Stimulated activated CD8-positive, alpha-beta memory T cell treated with anti-CD3 and anti-CD28 coated beads, Interleukin-4, amount 100 ng/mL, for 4 hours (primary cell): ENCODE data around the gene TMEM132C.
"Not testable (repeated sequence)": the region's sequence is repeated elsewhere in the genome, so short reads cannot be mapped to it uniquely, and the experiment has no call there.

ENCODE experiments used
- DNase-seq, 2 donors: peaks; one replicate each; pipeline ENCODE4 v3.0.0-alpha.2; 2020; ENCODE audit warnings: low read depth in 2 of 2, low spot score in 1 of 2

TMEM132C gene

GRCh38 chr12:128471491-128471890 lies 204.5 kb downstream of the TMEM132C start:
- no peak for DNase-seq

GRCh38 chr12:128474916-128475315 lies 207.9 kb downstream of the TMEM132C start:
- DNase-seq = no peak

GRCh38 chr12:128476266-128476665 lies 209.3 kb downstream of the TMEM132C start:
- no peak for DNase-seq

DNA sequence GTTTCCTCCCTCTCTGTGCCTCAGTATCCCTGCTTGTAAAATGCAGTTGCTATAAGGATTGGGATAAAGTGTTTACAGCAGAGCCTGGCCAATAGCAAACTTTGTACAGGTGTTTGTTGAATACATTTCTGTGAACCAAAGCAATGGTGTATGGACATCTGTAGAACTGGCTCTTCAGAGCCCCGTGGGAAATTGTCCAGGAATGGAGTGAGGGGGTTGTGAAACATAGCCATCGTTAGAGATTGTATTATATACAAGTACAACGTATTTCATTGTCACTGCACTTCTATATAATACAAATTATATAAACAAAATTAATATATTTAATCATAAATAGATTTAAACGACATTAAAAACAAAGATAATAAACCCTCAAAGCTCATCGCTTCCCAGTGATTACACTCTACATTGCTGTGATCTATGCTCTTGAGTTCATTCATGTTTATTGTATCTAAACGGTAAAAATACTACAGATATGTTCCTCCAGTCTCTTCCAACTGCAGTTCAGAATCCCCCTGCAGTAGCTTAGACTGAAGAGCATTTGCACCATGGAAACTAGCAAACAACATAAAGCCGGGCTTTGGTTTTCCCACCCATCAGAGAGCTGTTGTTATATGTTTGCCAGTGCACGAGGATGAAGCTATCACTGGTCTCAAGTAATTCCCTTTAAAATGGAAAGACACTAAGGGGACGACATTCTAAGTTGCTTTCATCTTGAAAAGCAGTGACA lies 216.7 kb downstream of the TMEM132C start:
- DNase-seq = no peak

GRCh38 chr12:128497376-128497775 lies 230.4 kb downstream of the TMEM132C start:
- DNase-seq = not testable (repeated sequence)

- no peak for DNase-seq
Measured at GRCh38 chr12:128507470-128507869, 240.5 kb downstream of the TMEM132C start.

DNA sequence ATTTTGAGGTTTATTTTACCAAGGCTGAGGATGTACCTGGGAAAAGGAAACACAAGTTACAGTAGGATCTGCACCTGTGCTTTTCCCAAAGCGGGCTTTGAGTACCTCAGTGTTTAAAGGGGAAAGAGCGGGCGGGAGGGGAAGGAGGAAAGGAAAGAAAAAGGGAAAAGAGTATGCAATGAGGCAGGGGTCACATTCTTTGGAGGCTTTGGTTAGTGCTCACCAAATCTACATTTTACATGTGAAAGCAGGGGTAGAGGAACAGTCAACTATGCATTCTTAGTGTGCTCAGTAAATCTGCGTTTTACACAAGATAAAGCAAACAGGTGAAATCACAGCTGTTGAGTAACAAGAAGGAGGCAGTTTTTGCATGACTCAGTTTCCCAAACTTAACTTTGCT lies 242.2 kb downstream of the TMEM132C start:
- DNase-seq = no peak

DNA sequence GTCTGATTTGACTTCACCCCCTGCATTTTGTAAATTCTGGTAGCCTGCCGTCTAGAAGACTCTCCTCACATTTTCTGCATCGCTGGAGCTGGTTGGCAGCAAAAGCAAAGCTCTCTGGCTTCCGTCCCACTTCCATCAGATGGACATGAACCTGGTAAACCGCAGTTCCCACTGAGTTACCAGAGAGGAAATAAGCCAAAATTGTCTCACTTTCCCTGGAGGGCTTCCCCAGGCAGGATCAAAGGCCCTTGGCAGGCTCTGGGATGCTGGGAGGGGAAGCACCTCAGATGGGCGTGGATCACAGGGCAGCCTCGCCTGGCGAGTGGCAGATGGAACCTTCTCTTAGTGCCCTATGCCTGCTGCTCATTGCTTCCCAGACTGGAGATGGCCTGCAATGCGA lies 243.5 kb downstream of the TMEM132C start:
- no peak for DNase-seq

DNA sequence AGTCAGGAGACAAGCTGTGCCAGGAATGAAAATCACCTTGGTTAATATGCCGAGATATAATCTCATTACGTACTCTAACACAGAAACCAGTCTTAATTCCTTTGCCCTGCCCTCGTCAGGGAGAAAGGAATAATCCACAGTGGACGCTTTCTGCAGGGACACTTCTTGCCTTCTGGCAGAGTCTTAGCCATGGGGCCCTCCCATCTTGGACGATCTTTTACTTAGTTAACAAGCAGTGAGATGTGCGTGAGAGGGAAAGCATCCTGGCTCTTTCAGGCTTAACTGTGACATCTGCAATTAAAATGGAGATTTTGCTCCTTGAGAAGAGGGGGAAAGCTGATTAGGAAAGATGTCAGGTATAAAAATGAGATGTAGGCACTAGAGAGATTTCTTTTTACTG lies 246.4 kb downstream of the TMEM132C start:
- no peak for DNase-seq

- no peak for DNase-seq
Measured at GRCh38 chr12:128513831-128514230, 246.9 kb downstream of the TMEM132C start.

DNA sequence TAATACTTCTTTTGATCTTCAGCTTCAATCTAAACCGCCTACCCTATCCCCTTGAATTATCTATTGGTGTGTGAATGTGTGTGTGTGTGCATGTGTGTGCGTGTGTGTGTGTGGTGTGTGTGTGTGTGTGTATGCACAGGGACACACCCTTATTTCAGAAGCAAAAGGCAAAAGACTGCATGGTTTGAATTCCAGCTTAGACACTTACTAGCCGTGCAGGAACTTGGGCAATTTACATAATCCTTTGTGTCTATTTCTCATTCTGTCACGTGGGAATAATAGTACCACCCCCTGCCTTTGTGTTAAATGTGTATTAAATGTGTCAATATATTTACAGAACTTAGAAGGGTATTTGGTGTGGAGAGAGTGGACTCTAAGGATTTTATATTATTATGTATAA lies 251.7 kb downstream of the TMEM132C start:
- no peak for DNase-seq

DNA sequence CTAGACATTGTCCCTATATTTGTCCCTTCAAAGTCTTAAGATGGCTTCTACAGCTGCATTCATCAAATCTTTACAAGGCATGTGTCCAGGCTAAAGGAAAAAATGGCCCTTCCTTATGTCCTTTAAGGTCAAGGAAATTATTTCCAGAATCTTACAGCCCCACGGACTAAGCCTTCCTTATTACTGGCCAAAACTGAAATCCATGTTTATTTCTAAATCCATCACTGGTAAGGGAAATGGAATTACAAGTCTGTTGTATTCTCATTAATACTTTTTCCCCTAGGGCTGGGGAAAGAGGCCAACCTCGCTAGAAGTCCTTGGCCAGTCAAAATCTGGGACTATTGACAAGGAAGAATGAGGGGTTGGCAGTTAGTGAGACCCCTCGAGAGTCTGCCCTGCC lies 252.5 kb downstream of the TMEM132C start:
- no peak for DNase-seq

- no peak for DNase-seq
Measured at GRCh38 chr12:128521981-128522380, 255.0 kb downstream of the TMEM132C start.

DNA sequence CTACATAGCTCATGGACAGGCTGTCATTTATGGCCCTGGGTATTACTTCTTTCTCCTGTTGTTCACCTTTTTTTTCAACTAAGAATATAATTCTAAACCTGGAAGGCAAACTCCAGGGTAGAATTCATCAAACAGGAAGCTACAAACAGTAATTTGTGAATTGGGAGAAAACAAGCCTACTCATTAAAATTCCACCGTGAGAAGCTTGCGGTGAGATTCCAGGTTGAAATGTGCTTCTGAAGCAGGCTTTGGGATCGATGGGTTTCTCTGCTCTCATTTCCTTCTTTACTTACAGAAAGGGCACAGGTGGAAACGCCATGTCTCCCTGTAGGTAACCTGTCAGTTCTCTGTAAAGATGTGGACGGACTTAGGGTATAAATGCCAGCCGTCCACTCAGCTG lies 257.5 kb downstream of the TMEM132C start:
- DNase-seq = no peak

GRCh38 chr12:128531170-128531569 lies 264.2 kb downstream of the TMEM132C start:
- no peak for DNase-seq

- DNase-seq = no peak
Measured at GRCh38 chr12:128534906-128535305, 267.9 kb downstream of the TMEM132C start.

- DNase-seq = no peak
Measured at GRCh38 chr12:128536810-128537209, 269.8 kb downstream of the TMEM132C start.

DNA sequence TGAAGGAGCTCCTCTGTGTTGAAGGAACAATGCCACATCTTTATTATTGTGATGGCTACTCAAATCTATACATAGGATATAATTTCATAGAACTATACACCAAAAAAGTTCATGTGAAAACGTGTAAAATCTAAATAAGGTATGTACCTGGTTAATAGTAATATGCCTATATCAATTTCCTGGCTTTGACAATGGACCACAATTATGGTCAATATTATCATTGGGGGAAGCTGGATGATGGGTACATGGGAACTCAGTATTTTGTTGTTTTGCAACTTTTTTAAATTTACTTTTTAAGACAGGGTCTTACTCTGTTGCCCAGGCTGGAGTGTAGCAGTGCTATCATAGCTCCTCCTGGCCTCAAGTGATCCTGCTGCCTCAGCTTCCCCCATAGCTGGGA lies 270.7 kb downstream of the TMEM132C start:
- no peak for DNase-seq

DNA sequence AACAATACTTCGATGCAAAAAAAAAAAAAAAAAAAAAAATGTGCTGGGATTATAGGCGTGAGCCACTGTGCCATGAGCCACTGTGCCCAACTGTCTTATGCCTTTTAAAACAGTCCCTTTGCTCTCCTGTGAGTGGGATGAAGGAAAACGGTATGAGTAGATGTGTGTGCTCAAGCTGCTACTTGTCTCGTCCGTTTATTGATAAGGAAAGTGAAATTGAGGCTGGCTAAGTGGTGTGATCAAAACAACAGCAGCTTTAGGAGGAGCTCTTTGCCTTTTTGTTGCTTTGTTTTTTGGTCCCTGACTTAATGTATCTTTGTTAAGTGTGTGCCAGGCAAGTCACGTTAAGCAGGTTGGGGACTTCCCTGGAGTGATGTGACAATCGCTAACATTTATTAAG lies 275.9 kb downstream of the TMEM132C start:
- no peak for DNase-seq

DNA sequence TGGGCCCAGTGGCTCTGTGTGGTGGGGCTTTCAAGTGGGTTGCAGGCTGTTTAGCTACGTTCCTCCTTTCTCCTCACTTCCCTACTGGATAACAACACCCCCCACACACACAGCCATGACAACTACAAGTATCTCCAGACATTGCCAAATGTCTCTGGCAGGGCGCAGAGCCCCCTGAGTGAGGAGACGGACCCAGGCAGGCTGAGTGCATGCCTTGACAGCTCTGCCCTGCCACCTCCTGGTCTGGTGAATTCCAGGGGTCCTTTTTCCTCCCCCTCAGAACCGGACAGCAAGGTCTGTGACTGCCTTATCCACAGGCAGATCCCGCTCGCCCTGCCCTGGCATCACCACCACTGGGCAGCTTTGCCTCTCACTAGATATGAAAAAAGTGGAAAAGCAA lies 276.5 kb downstream of the TMEM132C start:
- DNase-seq = no peak

DNA sequence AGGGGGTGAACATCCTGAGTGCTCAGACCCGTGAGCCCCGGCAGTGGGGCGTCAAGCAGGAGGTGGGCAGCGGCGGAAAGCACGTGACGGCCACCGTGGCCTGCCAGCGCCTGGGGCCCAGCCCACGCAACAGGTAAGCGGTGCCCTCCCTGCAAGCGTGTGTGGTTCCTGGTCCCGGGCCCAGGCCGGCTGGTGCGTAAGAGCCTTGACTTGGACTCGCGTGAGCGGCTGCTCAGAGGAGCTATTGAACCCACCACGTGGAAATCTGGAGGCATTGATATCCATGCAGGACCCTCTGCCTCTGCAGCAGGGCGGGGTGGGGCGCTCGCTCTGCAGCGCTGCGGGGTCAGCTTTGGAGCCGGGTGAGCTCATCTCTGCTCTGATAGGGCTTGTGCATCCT lies 277.0 kb downstream of the TMEM132C start:
- no peak for DNase-seq

DNA sequence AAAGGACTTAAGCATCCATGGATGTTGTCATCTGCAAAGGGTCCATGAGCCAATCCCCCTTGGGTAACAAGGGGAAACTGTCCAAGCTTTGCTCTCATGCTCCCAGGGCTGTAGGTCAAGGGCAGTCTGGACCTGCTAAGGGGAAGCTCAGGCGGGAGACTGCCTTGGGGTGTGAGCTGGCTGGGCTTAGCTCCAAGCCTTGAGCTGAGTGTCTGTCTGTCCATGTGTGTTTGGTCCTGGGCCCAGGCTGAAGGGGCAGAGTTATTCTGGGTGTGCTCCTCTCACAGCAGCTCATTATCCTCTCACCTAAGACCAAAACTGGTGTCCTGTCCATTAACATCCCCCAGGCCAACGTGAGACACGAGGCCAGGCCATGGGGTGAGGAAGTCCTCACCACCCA lies 282.0 kb downstream of the TMEM132C start:
- no peak for DNase-seq

GRCh38 chr12:128549601-128550218 lies 282.7 kb downstream of the TMEM132C start:
- DNase-seq = no peak
